Measurements from ENCODE around the gene FAM171A1.

GRCh38 chr10:15342970-15343369 lies 28.1 kb downstream of the FAM171A1 start:
- TF ChIP-seq JARID2 (CRISPR knock-in tag; IDR thresholded peaks at IDR 0.05; ENCODE audit: insufficient replicate concordance) (no peak), POLR2AphosphoS5 (IDR thresholded peaks at IDR 0.05; ENCODE audit: low read depth, low read length) (no peak), PCBP2 (optimal IDR thresholded peaks at IDR 0.05; ENCODE audit: low read depth, low read length, poor library complexity, severe bottlenecking) (no peak), NFE2L2 (IDR thresholded peaks at IDR 0.05; ENCODE audit: low read length) (no peak), GLI4 (CRISPR knock-in tag; IDR thresholded peaks at IDR 0.05; ENCODE audit: borderline replicate concordance) (no peak), ZNF644 (CRISPR knock-in tag; IDR thresholded peaks at IDR 0.05; ENCODE audit: low read depth) (no peak), HCFC1 (IDR thresholded peaks at IDR 0.05; ENCODE audit: low read depth, low read length) (no peak), ZNF367 (CRISPR knock-in tag; IDR thresholded peaks at IDR 0.05; ENCODE audit: borderline replicate concordance) (no peak), NFIB (CRISPR knock-in tag; IDR thresholded peaks at IDR 0.05; ENCODE audit: borderline replicate concordance) (no peak), ZNF33B (CRISPR knock-in tag; IDR thresholded peaks at IDR 0.05) (no peak), ZNF879 (CRISPR knock-in tag; IDR thresholded peaks at IDR 0.05) (no peak)
- TF ChIP-seq, protein P1, sequence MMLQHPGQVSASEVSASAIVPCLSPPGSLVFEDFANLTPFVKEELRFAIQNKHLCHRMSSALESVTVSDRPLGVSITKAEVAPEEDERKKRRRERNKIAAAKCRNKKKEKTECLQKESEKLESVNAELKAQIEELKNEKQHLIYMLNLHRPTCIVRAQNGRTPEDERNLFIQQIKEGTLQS (CRISPR knock-in tag; IDR thresholded peaks at IDR 0.05), result no peak
- TF ChIP-seq, protein P2, sequence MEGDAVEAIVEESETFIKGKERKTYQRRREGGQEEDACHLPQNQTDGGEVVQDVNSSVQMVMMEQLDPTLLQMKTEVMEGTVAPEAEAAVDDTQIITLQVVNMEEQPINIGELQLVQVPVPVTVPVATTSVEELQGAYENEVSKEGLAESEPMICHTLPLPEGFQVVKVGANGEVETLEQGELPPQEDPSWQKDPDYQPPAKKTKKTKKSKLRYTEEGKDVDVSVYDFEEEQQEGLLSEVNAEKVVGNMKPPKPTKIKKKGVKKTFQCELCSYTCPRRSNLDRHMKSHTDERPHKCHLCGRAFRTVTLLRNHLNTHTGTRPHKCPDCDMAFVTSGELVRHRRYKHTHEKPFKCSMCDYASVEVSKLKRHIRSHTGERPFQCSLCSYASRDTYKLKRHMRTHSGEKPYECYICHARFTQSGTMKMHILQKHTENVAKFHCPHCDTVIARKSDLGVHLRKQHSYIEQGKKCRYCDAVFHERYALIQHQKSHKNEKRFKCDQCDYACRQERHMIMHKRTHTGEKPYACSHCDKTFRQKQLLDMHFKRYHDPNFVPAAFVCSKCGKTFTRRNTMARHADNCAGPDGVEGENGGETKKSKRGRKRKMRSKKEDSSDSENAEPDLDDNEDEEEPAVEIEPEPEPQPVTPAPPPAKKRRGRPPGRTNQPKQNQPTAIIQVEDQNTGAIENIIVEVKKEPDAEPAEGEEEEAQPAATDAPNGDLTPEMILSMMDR (CRISPR knock-in tag; IDR thresholded peaks at IDR 0.05), result no peak
